Calu3 (cell line): ENCODE data around the gene CHD9. TPM values are rescaled to one million over a fixed set of nuclear protein-coding genes. Genes with fewer than 3 reads are reported as not detected.
"Not testable (repeated sequence)": the region's sequence is repeated elsewhere in the genome, so short reads cannot be mapped to it uniquely, and the experiment has no call there.

Source experiments
- BruUV-seq: library from RNA; stranded (reverse); fragments of 400-500 nt; replicated peaks from 2 replicates; lab custom pipeline; 2021; lab: Mats Ljungman, UMichigan
- CTCF ChIA-PET: fragments of 300-600 bp; sonication (Branson Sonifier 250); formaldehyde crosslinking; loops from one replicate; lab custom pipeline; 2022; ENCODE audit warnings: antibody characterized with exemption; lab: Charles Lee
- DNase-seq: peaks from one replicate; pipeline ENCODE4 v3.0.0; 2022
- H3K27ac Mint-ChIP-seq: one replicate; pipeline ENCODE4 v1.8.0; 2022; ENCODE audit warnings: mixed read lengths; ENCODE audit not compliant: unreplicated experiment
- H3K27me3 Mint-ChIP-seq: one replicate; pipeline ENCODE4 v1.8.0; 2022; ENCODE audit warnings: mixed read lengths; ENCODE audit not compliant: unreplicated experiment
- H3K36me3 Mint-ChIP-seq: one replicate; pipeline ENCODE4 v1.8.0; 2022; ENCODE audit warnings: mild to moderate bottlenecking, moderate library complexity, mixed read lengths; ENCODE audit not compliant: insufficient read depth, unreplicated experiment
- H3K4me1 Mint-ChIP-seq: one replicate; pipeline ENCODE4 v1.8.0; 2022; ENCODE audit warnings: mild to moderate bottlenecking, low read depth, mixed read lengths; ENCODE audit not compliant: unreplicated experiment
- H3K4me3 Mint-ChIP-seq: one replicate; pipeline ENCODE4 v1.8.0; 2022; ENCODE audit warnings: mild to moderate bottlenecking, low read depth, moderate library complexity, mixed read lengths; ENCODE audit not compliant: unreplicated experiment
- H3K9me3 Mint-ChIP-seq: one replicate; pipeline ENCODE4 v1.8.0; 2022; ENCODE audit warnings: low read depth, mixed read lengths; ENCODE audit not compliant: unreplicated experiment
- intact Hi-C: fragments of 100-400 bp; cut with micrococcal nuclease; formaldehyde crosslinking; loops from one replicate; pipeline ENCODE4 v1.10.0; 2022; ENCODE audit not compliant: unreplicated experiment
- total RNA-seq: library from RNA; stranded (reverse); gene quantifications from 2 replicates; pipeline ENCODE4 v1.2.3, GENCODE V29; 2022
- TF ChIP-seq, protein P1 (sequence below): fragments of 200-600 bp; IDR thresholded peaks from one replicate; pipeline ENCODE4 v1.8.0; 2022; ENCODE audit warnings: antibody characterized with exemption; ENCODE audit not compliant: unreplicated experiment

Gene CHD9
- total RNA-seq, 1 experiment from 2014 or later: 69.5 TPM

DNA sequence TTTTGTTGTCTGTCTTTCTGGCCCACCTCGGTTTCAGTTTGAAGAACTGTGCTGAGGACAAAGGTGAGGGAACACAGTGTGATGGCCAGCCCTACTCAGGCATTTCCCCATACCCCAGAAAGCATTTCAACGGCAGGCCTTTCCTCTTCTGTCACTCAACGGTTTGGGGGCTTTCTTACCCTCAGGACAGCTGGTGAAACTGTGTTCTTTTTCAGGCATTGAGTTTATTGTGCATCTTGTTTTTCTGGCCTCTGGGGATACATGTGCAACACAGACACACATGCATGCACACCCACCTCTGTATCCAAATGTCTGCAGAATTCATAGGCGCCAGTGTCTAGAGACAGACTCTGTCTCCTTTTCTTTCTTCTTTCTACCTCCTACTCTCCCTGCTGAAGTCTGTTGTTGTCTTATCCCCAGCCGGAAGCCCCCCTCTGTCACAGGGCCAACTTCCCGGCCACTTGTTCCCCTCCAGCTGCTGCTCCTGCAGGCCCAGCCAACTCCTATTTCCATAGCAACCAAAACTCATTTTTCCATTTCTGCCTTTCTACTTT is 17.0 kb downstream of the CHD9 start:
- CTCF ChIA-PET: no interaction called here
- H3K36me3 Mint-ChIP-seq: peaks cover 17% of the 10 kb centered on the region
- peaks cover 11% of the 10 kb centered on the region for H3K9me3 Mint-ChIP-seq
- H3K4me3 Mint-ChIP-seq: no peak overlapping the region
- DNase-seq: no peak
- H3K4me1 Mint-ChIP-seq: no peaks in the 10 kb centered on the region
- H3K27ac Mint-ChIP-seq: no peak overlapping the region
- intact Hi-C loops: no loop called here
- TF ChIP-seq, protein P1, sequence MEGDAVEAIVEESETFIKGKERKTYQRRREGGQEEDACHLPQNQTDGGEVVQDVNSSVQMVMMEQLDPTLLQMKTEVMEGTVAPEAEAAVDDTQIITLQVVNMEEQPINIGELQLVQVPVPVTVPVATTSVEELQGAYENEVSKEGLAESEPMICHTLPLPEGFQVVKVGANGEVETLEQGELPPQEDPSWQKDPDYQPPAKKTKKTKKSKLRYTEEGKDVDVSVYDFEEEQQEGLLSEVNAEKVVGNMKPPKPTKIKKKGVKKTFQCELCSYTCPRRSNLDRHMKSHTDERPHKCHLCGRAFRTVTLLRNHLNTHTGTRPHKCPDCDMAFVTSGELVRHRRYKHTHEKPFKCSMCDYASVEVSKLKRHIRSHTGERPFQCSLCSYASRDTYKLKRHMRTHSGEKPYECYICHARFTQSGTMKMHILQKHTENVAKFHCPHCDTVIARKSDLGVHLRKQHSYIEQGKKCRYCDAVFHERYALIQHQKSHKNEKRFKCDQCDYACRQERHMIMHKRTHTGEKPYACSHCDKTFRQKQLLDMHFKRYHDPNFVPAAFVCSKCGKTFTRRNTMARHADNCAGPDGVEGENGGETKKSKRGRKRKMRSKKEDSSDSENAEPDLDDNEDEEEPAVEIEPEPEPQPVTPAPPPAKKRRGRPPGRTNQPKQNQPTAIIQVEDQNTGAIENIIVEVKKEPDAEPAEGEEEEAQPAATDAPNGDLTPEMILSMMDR: no peak
- no TSS peak for BruUV-seq
- no peaks in the 10 kb centered on the region for H3K27me3 Mint-ChIP-seq

DNA sequence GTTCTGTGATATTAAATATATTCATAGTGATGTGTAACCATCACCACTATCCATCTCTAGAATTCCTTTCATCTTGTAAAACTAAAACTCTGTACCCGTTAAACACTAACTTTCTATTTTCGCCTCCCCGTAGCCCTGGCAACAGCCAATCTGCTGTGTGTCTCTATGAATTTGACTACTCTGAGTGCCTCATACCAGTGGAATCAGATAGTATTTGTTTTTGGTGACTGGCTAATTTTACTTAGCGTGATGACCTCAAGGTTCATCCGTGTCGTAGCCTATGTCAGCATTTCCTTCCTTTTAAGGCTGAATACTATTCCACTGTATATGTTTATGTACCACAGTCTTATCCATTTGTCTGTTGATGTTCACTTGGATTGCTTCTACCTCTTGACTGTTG is 18.2 kb downstream of the CHD9 start:
- no TSS peak for BruUV-seq
- CTCF ChIA-PET: no interaction called here
- H3K36me3 Mint-ChIP-seq: peaks cover 17% of the 10 kb centered on the region
- H3K4me3 Mint-ChIP-seq: no peak overlapping the region
- H3K4me1 Mint-ChIP-seq: no peaks in the 10 kb centered on the region
- intact Hi-C loops: no loop called here
- no peaks in the 10 kb centered on the region for H3K27me3 Mint-ChIP-seq
- H3K27ac Mint-ChIP-seq: no peak overlapping the region
- TF ChIP-seq, protein P1: no peak
- no peak for DNase-seq
- H3K9me3 Mint-ChIP-seq: peaks cover 11% of the 10 kb centered on the region

DNA sequence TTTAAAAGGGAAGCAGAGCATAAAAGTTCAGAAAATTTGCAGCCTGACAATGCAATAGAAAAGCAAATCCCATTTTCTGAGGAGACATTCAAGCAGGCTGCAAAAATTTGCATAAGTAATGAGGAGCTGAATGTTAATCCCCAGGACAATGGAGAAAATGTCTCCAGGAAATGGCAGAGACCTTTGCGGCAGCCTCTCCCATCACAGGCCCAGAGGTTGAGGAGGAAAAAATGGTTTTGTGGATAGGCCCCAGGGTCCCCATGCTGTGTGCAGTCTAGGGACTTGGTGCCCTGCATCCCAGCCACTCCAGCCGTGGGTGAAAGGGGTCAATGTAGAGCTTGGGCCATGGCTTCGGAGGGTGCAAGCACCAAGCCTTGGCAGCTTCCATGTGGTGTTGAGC is 19.5 kb downstream of the CHD9 start:
- CTCF ChIA-PET: interaction anchor here (0.5 to 0.6 kb wide), 2 partner anchors 123 to 340 kb away, joined by 3 read pairs; no protein-coding TSS in a partner anchor
- intact Hi-C loops, H3K4me1 Mint-ChIP-seq, DNase-seq, H3K27ac Mint-ChIP-seq, H3K27me3 Mint-ChIP-seq, BruUV-seq, H3K4me3 Mint-ChIP-seq: not testable (repeated sequence)
- H3K36me3 Mint-ChIP-seq: peaks cover 17% of the 10 kb centered on the region
- H3K9me3 Mint-ChIP-seq: peaks cover 11% of the 10 kb centered on the region

DNA sequence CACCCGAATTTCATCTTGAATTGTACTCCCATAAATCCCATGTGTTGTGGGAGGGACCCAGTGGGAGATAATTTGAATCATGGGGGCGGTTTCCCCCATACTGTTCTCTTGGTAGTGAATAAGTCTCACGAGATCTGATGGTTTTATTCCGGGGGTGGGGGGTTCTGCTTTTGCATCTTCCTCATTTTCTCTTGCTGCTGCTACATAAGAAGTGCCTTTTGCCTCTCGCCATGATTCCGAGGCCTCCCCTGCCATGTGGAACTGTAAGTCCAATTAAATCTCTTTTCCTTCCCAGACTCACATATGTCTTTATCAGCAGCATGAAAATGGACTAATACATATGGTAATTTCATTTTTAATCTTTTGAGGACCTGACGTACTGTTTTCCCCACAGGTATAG is 20.7 kb downstream of the CHD9 start:
- H3K27me3 Mint-ChIP-seq, BruUV-seq, H3K27ac Mint-ChIP-seq, CTCF ChIA-PET, intact Hi-C loops, DNase-seq, H3K4me3 Mint-ChIP-seq, H3K4me1 Mint-ChIP-seq: not testable (repeated sequence)
- peaks cover 11% of the 10 kb centered on the region for H3K9me3 Mint-ChIP-seq
- peaks cover 17% of the 10 kb centered on the region for H3K36me3 Mint-ChIP-seq

DNA sequence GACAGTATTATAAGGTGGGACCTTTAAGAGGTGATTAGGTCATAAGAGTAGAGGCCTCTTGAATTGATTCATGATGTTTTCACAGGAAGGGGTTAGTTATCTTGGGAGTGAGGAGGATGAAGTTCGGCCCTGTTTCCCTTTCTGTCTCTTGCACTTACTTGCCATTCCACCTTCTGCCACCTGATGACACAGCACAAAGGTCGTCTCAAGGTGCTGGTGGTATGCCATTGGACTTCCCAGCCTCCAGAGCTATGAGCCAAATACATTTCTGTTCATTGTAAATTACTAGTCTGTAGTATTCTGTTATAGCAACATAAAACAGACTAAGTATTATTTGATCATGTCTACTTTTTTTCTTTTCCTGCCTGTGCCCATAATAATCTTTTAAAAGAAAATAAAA is 23.5 kb downstream of the CHD9 start:
- Mint-ChIP-seq H3K27ac (no peak overlapping the region), H3K36me3 (peaks cover 12% of the 10 kb centered on the region), H3K27me3 (no peaks in the 10 kb centered on the region), H3K9me3 (peaks cover 11% of the 10 kb centered on the region), H3K4me1 (peaks cover 17% of the 10 kb centered on the region), H3K4me3 (no peak overlapping the region)
- no TSS peak for BruUV-seq
- TF ChIP-seq, protein P1: no peak
- intact Hi-C loops: no loop called here
- CTCF ChIA-PET: no interaction called here
- DNase-seq: no peak
